GM19372 (cell line): Measurements from ENCODE around the gene CDC42EP3.

Source experiments
- ATAC-seq: cut with Tn5 transposase; IDR thresholded peaks from one replicate; pipeline ENCODE4 v1.9.1; 2021; ENCODE audit warnings: mild to moderate bottlenecking, low read depth, moderate library complexity; ENCODE audit not compliant: unreplicated experiment

CDC42EP3 gene

GRCh38 chr2:37637190-37637860 is 34.1 kb downstream of the CDC42EP3 start:
- ATAC-seq: no peak

DNA sequence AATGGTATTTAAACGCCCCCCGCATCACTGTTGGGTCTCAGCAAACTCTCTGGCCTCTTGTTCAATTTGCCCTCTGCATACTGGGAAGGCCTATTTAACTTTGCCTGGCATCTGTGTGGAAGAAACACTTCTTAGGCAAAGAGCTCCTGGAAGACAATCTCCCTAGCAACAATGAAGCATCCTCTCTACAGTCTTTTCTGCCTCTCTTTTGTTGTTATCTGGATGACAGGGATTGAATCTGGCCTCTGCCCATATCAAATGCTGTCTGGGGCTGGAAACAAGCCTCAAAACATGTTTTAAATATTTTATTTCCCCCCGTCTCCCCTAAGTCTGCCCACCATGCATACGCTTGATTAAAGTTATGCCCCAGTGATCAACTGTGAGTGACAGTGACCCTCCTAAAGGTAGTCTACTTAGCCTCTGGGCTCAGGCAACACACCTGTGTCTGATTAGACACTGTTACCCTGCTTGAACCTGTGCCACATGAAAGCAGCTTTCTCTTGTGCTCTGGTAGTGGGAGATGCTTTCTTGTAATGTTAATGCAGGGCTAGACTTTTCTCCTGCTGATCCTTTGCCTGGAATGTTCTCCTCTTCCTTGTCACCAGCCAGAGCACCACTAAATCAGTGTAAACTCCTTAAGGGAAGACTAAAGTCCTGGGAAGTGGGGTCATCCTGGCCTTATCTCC is 34.9 kb downstream of the CDC42EP3 start:
- no peak for ATAC-seq

GRCh38 chr2:37635504-37636380 is 35.7 kb downstream of the CDC42EP3 start:
- ATAC-seq: peak; percentile 67

DNA sequence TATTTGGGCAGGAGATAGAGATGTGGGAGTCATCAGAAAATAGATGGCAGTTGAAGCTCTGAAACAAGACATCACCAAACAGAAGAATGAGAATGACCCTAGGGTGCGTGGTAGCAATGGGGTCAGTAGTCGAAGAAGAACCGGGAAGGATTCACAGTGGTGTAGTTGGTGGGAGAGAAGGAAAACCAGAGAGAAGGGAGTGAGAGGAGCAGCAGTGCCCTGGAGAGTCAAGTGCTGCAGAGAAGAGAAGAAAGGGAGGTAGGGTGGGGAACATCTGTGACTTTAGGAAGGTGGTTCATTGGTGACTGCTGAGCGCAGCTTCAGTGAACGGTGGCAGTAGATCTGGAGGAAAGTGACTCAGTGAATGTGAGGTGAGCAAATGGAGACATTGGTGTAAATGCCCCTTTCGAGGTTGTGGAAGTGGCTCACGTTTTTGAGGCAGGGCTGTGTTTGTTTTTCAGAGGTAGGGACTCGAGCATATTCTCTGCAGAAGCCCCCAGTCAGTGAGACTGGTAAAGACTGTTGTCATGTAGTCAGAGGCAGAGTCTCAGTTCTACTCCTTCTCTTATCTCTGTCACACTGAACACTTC is 36.4 kb downstream of the CDC42EP3 start:
- peak; percentile 2 for ATAC-seq

GRCh38 chr2:37633845-37634244 is 37.6 kb downstream of the CDC42EP3 start:
- no peak for ATAC-seq

DNA sequence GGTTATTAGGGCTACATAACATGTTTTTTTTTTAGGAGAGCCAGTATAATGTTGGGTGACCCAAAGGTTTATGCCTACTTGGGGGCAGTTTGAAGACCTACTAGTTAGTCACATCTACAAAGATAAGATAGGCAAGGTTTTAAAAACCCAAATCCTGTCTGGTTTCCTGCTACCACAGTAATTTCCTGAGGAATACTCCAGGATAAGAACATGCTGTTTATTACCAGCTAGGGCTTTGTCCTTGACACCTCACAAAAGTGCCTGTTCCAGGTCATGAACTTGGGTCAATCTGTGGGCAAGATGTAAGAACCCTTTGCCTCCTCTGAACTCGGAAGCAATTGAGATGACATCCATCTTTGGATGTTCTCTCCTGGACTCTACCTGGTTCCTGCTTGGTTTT is 38.2 kb downstream of the CDC42EP3 start:
- no peak for ATAC-seq

DNA sequence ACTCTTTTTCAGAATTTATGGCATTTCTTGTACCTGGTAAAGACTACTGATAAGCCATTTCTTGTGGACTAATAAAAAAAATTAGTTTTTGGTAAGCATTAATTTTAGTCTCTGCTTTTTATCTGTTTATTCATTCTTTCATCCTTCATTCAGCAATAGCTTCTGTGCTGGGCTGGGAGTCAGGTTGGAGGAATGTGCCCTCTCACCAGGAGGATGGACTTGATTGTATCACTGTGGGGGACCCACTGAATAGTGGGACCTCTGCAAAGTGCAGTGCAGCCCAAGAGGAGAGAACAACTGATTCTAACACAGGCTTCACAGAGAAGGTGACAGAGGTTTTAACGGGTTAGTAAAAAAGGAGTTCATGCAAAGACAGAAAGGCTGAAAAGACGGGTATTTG is 39.1 kb downstream of the CDC42EP3 start:
- no peak for ATAC-seq

DNA sequence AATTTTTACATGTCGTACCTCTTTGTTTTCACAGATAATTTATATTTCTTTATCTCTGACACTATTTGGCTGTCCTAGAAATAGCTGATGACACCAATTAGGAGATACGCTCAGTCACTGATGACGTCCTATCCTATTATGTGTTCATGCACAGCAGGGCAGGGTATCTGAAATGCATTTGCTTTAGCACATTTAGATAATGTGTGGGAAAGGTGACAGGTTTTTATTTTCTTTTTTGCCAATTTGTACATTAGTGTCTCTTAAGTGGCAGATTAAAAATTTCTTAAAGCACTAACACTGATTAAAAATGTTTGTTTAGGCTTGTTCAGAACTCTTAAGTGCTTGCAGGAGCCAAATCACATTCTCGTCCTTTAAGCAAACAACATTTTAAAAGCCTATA is 39.7 kb downstream of the CDC42EP3 start:
- no peak for ATAC-seq

GRCh38 chr2:37631292-37631691 is 40.1 kb downstream of the CDC42EP3 start:
- ATAC-seq: no peak

GRCh38 chr2:37630776-37631175 is 40.7 kb downstream of the CDC42EP3 start:
- ATAC-seq: no peak

- ATAC-seq: no peak
Measured at GRCh38 chr2:37630301-37630700, 41.1 kb downstream of the CDC42EP3 start.

DNA sequence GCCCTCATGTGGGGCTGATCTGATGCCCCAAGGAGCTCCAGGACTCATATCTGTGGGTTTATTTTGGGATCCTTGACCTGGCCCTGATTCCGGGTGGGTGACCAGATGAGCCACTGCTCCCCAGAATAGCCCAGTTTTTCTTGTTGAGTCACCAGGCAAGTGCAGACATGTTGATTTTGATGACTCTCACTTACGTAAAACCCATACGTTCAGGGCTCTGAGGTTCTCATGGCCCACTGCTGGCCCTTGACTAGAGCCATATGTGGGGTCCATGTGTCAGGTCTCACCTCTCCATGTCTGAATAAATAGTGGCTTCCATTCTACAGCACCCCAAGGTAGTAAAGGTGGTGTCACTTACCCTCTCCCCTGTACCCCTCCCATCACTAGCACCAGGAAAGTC is 41.9 kb downstream of the CDC42EP3 start:
- ATAC-seq: no peak

GRCh38 chr2:37627710-37628109 is 43.7 kb downstream of the CDC42EP3 start:
- no peak for ATAC-seq

GRCh38 chr2:37625796-37626571 is 45.5 kb downstream of the CDC42EP3 start:
- no peak for ATAC-seq

DNA sequence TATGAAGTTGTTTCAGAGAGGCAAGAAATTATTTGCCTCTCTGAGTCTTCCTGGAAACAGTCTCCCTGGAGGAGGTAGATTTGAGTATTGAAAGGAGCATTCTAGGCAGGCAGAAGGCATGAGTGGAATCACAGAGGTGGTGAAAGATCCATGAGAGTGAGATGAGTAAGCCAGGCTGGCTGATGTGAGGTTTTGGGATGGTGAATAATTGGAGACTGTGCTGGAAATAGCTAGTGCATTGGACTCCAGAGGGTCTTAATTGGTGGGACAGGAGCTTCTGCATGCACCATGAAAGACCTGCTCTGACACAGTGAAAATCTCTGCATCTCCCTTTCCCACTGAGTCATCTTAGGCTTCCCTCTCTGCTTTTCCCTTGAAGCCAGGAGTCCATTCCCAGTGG is 46.3 kb downstream of the CDC42EP3 start:
- ATAC-seq: no peak

- peak; percentile 73 for ATAC-seq
Measured at GRCh38 chr2:37623971-37624900, 47.2 kb downstream of the CDC42EP3 start.

DNA sequence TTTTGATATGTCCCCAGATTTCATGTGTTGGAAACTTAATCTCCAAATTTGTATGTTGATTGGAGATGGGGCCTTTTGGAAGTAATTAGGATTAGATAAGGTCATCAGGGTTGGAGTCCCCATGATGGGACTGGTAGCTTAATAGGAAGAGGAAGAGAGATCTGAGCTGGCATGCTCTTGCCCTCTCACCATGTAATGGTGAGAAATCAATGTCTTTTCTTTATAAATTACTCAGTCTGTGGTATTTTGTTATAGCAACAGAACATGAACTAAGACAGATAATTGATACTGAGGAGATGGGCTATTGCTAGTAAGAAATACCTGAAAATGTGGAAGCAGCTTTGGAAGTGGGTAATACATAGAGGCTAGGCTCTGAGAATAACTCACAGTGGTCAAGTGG is 48.0 kb downstream of the CDC42EP3 start:
- ATAC-seq: no peak

DNA sequence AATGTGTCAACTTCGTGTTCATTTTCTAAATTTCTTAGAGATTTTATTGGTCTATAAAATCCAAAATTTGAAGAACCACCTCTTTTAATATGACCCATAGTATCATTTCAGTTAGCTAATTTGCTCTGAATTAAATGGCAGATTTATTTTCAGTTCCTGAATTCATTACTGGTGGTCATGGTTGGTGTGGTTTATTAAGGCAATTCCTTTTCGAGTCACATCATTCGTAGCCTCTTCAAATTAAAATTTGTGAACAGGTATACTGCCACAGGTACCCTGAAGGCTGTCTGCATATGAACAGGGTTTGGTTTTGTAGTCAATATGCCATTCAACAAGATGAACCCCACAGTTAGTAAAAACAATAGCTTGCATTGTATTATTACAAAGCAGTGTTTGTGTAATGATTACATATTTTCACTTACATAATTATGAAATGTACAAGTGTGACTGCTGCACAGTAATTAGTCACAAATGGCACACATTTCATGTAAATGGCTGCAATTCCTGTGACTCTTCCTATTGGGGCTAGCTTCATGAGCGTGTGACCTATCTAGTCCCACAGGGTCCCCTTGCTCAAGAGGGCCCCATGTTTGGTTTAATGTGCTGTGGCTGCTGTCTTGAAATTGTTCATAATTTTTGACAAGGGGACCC is 48.9 kb downstream of the CDC42EP3 start:
- no peak for ATAC-seq

DNA sequence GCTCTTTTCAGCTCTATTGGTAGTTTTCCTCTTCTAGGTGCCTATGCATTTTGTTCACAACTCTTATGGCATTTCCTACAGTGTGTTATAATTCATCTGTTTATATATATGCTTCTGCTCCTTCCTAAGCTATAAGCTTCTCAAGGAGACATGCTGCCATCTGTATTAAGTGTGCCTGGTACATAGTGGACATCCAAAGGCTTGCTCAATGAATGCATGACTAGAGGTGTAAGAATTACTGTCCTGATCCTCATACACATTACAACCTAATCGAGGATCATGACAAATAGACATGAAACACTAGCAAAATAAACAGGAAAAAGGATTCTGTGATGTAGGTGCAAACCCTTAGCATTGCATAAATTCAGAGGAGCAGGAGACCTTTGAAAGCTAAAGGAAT is 50.2 kb downstream of the CDC42EP3 start:
- no peak for ATAC-seq
